Forelimb muscle (tissue), 1 donor: ENCODE measurements around the gene CARD8. TPM values are rescaled to one million over a fixed set of nuclear protein-coding genes. Genes with fewer than 3 reads are reported as not detected.
"Not testable (repeated sequence)": the region's sequence is repeated elsewhere in the genome, so short reads cannot be mapped to it uniquely, and the experiment has no call there.

ENCODE experiments used
- DNase-seq: peaks from one replicate; pipeline ENCODE4 v3.0.0-alpha.2; 2013; ENCODE audit warnings: low read depth
- polyA plus RNA-seq: library from polyadenylated mRNA; unstranded; fragments of 120-200 nt; gene quantifications from one replicate; pipeline ENCODE4 v1.2.1, GENCODE V29; 2013; ENCODE audit not compliant: insufficient read length

The CARD8 gene
- polyA plus RNA-seq, 1 donor = 36.1 TPM

DNA sequence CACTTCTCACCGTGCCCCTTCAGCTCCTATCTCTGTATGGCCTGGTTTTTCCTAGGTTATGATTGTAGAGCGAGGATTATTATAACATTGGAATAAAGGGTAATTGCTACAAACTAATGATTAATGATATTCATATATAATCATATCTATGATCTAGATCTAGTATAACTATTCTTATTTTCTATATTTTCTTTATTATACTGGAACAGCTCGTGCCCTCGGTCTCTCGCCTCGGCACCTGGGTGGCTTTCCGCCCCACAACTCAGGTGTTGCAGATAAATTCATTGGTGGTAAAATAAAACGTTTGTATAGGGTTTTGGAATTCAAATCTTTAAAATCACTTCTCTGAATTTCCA lies 4.6 kb upstream of the CARD8 start:
- DNase-seq = not testable (repeated sequence)

DNA sequence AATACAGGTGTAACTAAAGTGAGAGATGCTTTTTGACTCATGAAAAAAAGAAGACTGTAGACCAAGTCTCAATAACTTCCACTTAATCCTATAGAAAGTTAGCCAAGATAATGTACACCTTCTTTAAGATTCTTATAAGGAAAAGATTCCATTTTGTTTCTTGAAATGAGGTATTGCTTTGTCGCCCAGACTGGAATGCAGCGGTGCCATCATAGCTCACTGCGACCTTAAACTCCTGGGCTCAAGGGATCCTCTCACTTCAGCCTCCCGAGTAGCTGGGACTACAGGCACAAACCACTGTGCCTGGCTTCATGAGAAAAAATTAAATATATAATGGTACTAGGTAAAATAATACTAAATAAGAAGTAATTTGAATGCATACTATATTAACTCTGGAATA lies 3.3 kb upstream of the CARD8 start:
- DNase-seq = not testable (repeated sequence)

DNA sequence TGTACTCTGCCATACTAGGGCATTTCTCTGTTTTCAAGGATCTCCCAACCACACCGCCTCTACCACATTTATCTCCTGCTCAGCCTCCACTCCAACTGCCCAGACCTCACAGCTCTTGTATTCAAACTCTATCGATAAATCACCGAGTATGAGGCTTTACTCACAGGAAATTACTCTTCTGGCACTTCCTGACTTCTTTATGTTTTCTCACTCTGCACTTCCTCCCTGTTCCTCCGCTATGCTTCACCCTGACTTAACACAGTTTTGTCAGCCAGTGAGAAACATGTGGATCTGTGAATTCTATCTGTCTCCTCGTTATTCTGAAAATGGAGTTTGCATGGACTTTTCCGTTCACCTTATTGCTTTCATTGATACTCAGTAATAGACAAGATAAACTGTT lies 2.6 kb upstream of the CARD8 start:
- DNase-seq = no peak

DNA sequence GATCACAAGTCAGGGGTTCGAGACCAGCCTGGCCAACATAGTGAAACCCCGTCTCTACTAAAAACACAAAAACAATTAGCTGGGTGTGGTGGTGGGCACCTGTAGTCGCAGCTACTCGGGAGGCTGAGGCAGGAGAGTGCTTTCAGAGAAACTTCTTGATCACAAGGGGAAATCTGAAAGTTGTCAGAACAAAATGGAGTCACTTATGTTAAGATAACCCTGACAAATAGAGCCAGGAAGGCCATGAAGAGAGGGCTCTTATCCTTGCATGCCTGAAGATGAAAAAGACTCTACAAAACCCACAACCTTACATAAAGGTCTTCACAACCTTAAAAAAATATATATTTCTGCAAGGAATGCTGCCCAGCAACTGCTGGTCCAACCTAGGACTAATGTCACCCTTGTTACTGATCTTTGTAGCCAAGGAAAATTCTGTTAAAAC lies 1.2 kb downstream of the CARD8 start:
- no peak for DNase-seq

DNA sequence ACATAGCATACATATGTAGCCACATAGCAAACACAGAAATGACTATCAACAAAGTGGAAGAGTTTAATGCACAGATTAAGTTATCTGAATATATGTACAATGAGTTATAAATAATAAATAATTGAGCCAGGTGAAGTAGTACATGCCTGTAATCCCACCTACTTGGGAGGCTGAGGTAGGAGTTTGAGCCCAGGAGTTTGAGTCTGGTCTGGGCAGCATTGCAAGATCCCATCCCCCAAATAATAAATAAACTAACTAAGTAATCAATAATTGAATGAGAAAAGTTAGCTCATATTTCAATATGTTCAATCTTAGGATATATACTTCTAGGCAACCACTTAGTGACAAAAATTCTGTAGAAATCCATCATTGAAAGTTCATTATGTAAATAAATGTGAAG lies 1.7 kb downstream of the CARD8 start:
- DNase-seq = no peak

DNA sequence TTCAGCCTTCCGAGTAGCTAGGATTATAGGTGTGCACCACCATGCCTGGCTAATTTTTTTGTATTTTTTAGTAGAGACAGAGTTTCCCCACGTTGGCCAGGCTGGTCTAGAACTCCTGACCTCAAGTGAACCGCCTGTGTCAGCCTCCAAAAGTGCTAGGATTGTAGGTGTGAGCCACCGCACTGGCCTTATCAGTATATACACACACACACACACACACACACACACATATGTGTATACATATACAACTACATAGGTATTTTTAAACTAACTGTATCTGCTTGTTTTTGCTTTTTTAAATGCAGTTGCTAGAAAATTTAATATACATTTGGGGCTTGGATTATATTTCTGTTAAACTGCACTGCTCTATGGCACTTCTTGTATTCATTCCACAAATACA lies 3.1 kb downstream of the CARD8 start:
- no peak for DNase-seq

DNA sequence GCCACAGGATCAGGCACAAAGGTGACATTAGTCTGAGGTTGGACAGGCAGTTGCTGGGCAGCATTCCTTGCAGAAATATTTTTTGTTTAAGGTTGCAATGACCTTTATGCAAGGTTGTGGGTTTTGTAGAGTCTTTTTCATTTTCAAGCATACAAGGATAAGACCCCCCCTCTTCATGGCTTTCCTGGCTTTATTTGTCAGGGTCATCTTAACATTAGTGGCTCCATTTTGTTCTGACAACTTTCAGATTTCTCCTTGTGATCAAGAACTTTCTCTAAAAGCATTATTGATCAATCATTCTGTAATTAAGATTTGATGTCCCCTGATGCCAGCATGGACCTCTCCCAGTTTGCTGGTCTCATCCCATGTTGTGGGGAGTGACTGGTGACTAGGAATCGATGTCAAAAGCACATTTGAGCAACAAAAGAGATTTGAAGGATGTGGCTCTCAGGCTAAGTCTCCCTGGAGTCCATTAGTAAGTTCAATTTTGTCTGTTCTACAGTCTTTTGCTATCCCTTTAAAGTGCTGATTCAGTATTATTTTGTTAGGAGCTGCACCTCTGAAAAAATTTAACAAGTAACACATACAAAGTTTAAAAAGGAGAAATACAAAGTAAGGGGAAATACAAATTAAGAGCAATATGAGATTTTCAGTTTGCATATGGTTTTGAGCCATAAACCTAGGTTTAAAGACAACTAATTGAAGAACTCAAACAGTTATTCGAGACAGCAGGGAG lies 5.3 kb downstream of the CARD8 start:
- DNase-seq = no peak

DNA sequence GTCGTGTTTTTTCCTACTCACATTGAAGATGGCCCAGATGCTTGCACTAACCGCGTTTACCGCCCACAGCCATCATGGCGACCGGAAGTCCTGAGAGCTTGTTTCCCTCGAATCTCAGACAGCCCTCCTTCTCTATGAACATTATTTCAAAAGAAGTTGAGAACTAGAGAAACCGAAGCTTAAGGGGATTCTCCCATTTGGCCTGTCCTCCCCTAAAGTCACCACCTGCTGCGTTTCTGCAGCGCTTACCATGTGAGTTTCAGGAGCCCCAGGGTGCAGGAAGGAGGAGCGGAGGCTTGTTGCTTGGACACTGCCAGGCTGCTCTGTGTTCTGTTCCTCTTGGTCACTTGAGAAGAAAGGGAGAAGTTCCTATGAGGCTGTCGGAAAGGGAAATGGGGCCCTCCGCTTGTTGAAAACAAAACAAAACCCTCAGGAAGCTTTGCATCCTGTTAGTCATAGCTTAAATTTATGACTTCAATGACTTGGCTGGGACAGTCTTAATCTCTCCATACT lies 6.2 kb downstream of the CARD8 start:
- DNase-seq = peak; percentile 16

DNA sequence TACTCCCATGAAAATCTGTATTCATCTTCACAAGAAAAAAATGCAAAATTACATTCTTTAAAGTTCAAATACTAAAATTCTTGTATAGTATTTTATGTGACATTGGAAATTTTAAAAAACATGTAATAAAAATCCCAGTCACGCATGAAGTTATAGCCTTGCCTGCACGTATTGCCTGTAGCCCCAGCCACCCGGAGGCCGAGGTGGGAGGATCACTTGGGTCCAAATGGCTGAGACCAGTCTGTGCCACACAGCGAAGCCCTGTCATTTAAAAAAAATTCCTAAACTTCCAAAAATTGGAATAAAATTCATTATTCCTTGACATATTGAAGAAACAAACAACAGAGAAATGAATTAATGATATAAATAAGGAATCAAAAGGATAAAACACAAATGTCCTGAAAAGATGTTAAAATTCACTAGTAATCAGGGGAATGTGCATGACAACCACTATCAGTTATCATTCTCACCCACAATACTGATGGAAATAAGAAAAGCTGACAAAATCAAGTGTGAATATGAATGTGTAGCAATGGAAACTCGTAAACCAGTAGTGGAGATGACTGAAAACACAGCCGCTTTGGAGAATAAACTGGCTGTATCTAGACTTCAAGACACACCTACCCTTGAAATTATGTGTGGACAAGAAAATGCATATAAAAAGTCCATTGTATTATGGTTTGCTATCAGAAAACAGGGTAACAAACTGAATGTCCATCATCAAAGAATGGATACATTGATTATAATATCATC lies 7.5 kb downstream of the CARD8 start:
- DNase-seq = no peak

DNA sequence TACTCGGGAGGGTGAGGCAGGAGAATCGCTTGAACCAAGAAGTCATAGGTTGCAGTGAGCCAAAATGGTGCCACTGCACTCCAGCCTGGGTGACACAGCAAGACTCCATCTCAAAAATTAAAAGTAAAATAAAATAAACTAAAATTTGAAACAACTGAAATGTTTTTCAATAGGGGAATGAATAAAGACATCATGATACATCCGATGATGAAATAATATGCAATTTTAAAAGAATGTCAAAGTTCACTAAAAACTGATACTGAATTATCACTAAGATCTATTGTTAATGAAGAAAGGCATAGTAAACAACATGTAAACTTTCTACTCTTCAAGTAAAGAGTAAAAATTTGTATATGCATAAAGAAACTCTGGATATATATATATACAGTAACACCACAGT lies 8.5 kb downstream of the CARD8 start:
- DNase-seq = no peak

DNA sequence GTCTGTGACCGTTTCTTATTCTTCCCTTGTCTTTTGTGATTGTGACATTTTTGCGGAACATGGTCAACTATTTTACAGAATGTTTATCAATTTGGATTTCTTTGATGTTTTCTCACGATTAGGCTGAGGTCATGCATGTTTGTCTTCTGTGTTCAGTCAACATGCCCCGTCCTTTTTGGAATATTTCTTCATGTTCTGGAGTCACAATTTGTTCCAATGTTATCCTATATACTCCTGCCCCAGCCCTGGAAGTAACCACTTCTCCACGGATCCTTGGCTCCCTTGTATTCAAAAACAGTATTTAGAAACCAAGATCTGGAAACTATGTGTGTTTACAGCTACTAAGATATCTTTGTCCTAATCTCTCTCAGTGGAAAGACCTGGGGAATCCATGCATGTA lies 9.6 kb downstream of the CARD8 start:
- no peak for DNase-seq

DNA sequence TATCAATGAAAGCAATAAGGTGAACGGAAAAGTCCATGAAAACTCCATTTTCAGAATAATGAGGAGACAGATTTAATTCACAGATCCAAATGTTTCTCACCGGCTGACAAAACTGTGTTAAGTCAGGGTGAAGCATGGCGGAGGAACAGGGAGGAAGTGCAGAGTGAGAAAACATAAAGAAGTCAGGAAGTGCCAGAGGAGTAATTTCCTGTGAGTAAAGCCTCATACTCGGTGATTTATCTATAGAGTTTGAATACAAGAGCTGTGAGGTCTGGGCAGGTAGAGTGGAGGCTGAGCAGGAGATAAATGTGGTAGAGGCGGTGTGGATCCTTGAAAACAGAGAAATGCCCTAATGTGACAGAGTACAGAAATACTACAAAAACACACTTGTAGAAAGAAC lies 11.4 kb downstream of the CARD8 start:
- DNase-seq = no peak

DNA sequence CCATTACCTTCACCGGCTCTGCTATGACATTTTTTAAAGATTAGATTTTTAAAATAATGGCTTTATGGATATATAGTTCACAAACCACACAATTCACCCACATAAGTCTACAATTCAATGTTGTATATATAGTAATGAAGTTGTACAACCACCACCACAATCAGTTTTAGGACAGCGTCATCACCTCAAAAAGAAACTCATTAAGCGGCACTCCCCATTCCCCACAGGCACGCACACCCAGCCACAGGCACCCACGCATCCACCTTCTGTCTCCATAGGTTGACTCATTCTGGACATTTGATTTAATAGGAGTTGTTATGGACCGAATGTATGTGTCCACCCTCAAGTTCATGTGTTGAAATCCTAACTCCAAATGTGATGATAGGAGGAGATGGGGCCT lies 13.9 kb downstream of the CARD8 start:
- DNase-seq = not testable (repeated sequence)

DNA sequence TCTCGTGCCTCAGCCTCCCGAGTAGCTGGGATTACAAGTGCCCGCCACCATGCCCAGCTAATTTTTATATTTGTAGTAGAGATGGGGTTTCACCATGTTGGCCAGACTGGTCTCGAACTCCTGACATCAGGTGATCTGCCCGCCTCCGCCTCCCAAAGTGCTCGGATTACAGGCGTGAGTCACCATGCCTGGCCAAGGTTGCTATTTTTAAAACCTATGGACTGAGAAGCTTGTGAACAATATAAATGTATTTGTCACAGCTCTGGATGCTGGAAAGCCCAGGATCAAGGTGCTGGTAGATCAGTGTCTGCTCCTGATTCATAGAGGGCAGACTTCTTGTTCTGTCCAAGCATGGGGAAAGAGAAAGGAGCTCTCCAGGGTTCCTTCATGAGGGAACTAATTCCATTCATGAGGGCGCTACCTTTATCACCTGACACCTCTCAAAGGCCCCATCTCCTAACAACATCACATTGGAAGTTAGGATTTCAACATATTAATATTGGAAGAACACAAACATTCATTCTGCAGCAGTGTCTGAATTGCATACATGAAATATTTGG lies 16.1 kb downstream of the CARD8 start:
- DNase-seq = no peak

DNA sequence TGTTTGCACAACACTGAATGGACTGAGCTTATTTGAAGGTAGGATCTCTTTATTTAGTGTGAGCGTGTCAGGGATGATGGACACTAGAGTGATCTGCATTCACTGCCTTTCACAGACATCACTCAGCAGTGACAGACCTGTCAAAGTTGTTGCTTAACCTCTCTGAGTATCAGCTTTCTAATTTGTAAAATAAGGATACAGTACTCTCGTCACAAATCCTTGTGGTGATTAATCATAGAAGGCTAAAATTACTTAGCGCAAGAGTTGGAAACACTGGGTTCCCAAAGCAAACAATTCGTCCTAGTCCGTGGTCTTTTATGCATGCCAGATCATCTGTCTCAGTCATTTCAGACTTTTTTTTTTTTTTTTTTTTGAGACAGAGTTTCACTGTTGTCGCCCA lies 16.6 kb downstream of the CARD8 start:
- DNase-seq = no peak

DNA sequence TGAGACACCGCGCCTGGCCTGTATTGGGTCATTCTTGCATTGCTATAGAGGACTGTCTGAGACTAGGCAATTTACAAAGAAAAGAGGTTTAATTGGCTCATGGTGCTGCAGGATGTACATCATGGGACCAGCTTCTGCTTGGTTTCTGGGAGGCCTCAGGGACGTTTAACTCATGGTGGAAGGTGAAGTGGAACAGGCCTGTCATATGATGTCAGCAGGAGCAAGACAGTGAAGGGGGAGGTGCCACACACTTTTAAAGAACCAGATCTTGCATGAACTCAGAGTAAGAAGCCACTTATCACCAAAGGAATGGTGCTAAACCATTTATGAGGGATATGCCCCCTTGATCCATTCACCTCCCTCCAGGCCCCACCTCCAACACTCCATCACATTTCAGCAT lies 18.7 kb downstream of the CARD8 start:
- no peak for DNase-seq

DNA sequence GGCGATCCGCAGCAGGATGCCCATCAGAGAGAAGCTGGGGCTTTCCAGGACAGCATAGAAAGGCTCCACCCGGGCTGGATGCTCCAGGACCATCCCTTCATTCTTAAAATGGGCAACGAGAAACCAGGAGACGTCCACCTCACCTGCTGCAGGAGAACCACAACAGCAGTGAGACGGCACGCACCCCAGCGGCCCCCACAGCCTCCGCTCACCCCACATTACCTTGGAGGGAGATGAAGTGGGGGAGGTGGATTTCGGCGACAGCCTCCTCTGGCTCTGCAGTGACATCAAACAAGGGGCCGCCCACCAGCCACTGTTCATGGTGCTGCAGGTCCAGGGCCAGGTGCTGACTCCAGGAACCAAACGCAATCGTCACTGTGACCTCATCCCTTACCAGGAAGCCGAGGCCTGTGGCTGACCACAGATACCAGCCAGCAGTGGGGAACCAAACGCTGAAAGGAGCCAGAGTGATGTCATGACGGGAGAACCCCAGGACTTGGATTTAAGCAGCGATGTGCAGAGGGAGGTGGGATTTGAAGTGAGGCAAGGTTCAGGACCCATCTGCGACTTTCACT lies 25.1 kb downstream of the CARD8 start:
- DNase-seq = no peak

DNA sequence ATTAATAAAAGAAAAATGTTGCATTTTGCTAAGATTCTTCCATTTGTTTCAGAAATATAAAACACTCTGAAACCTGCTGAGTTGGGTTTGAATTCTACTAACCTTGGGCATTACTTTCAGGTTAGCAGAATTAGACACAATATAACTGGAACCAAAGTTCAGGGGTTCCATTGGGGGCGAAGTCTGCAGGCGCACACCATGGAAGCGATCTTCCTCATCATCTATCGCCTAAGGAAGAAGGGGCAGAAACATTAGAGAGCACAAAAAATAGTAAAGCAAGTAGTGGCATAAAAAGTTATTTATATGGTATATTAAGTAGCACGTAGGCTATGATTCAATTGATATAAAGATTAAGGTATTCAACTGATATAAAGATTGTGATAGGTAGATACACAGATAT lies 34.1 kb downstream of the CARD8 start:
- no peak for DNase-seq

DNA sequence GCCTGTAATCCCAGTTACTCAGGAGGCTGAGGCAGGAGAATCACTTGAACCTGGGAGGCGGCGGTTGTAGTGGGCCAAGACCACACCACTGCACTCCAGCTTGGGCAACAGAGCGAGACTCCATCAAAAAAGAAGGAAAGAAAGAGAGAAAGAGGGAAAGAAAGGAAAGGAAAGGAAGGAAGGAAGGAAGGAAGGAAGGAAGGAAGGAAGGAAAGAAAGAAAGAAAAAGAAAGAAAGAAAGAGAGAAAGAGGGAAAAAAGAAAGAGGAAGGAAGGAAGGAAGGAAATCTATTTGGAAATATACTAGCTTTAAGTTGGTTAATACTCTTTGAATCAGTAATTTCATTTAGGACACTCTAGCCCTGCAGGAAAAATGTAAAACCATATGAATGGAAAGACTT lies 34.9 kb downstream of the CARD8 start:
- not testable (repeated sequence) for DNase-seq

DNA sequence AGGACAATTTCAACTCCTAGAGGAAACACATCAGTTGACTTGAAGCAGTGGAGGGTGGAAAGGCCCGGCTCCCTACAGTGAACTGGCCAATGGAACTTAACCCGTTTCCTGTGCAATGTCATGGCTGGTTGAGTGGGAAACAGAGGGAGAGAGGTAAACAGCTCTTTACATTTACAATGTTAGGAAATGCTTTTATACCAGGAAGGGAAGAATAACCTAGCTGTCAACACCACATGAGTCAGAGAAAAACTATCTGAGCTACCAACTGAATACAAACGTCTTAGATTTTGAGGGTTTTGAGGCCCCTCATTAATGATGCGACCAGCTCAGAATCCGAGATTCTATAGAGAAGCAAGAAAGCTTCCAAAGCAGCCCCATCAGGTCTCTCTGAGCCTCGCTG lies 36.7 kb downstream of the CARD8 start:
- no peak for DNase-seq

DNA sequence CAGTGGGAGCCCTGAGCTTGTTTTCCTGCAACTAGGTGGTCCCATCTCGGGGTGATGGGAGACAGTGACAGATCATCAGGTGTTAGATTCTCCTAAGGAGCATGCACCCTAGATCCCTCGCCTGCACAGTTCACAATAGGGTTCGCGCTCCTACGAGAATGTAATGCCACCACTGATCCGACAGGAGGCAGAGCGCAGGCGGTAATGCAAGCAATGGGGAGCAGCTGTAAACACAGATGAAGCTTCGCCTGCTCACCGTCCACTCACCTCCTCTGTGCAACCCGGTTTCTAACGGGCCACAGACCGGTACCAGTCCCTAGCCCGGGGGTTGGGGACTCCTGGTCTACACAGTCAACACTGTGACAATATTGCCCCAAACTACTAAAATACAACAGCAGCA lies 38.8 kb downstream of the CARD8 start:
- DNase-seq = no peak

DNA sequence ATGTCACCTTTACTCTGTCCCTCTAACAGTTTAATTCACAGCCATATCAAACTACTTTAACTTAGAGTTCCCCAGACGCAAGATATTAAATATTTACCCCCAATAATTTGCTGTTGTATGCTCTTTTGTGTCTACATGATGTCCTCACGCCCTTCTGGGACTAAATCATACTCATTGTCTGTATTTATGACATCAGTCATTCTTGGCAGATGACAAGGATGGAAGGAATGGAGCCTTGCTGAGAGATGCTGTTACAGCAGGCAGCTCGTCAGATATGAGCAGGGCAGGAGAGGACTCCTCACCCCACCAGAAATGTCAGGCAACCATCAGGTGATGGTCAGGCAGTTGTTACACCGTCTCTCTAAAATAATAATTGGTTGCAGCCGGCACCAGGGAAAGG lies 41.8 kb downstream of the CARD8 start:
- no peak for DNase-seq

DNA sequence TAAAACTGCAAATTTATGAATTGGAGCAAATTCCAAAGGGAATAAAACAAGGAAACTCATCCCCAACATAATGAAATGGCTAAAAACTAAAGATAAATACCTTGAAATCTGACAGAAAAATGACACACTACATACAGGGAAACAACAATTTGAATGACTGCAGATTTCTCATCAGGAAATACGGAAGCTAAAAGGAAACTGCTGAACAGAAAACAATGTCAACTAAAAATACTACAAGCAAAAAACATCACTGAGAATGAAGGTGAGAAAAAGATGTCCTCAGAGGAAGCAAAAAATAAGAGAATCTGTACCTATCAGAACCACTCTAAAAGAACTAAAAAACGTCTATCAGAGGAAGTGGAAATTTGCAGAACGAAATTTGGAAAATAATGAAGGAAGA lies 45.7 kb downstream of the CARD8 start:
- DNase-seq = no peak
